ENCODE data around the gene PTPRA. TPM values are rescaled to one million over a fixed set of nuclear protein-coding genes. Genes with fewer than 3 reads are reported as not detected.

The PTPRA gene
- total RNA-seq, 1 experiment from 2014 or later, result 45.2 TPM

- H3K27me3 Mint-ChIP-seq (ENCODE audit: low read depth), result peaks cover 52% of the 10 kb centered on the region
Observed at GRCh38 chr20:2825761-2826160, 47.5 kb upstream of the PTPRA start.

More at GRCh38 chr20:2825761-2826160, 47.5 kb upstream of the PTPRA start:
- Histone ChIP-seq H2BK120ac (ENCODE audit: low read depth, low read length, poor library complexity, severe bottlenecking) (no peak overlapping the region), H2BK20ac (ENCODE audit: low read depth, low read length, poor library complexity, severe bottlenecking) (no peak overlapping the region), H4K8ac (replicated peaks; ENCODE audit: insufficient read length, low read depth, low read length) (no peak overlapping the region), H3K27ac (ENCODE audit: insufficient read length, low read depth, low read length) (no peak overlapping the region), H4K91ac (ENCODE audit: insufficient read length, low read depth, low read length) (no peak overlapping the region), H3K18ac (ENCODE audit: insufficient read length, low read depth, low read length) (no peak overlapping the region), H3T11ph (ENCODE audit: low read length) (no peak overlapping the region), H4K20me1 (ENCODE audit: control insufficient read depth, insufficient read depth, insufficient read length) (no peaks in the 10 kb centered on the region), H2BK15ac (ENCODE audit: low read depth, low read length) (no peak overlapping the region), H3K79me2 (ENCODE audit: insufficient read depth, low read length) (no peaks in the 10 kb centered on the region), H3K23me2 (ENCODE audit: insufficient read length, low read depth, low read length, poor library complexity, severe bottlenecking) (no peaks in the 10 kb centered on the region), H3K4me2 (ENCODE audit: insufficient read depth, insufficient read length, low read length) (no peak overlapping the region), H3K56ac (ENCODE audit: insufficient read length, low read depth, low read length) (no peak overlapping the region), H3K23ac (ENCODE audit: insufficient read length, low read depth, low read length) (no peak overlapping the region), H3K79me1 (ENCODE audit: insufficient read depth, low read depth, low read length, poor library complexity, severe bottlenecking) (no peaks in the 10 kb centered on the region), H4K5ac (ENCODE audit: insufficient read length, low read depth, low read length) (no peak overlapping the region), H3K4me1 (ENCODE audit: insufficient read depth, low read length) (no peaks in the 10 kb centered on the region), H3K4ac (ENCODE audit: low read depth, low read length) (no peak overlapping the region), H3K9me3 (ENCODE audit: control insufficient read depth, low read depth, low read length) (no peaks in the 10 kb centered on the region), H2BK5ac (ENCODE audit: insufficient read length, low read length) (no peak overlapping the region), H2AFZ (ENCODE audit: low read length) (no peak overlapping the region), H3K9ac (ENCODE audit: extremely low read depth, insufficient read length, low read length) (no peak overlapping the region), H2AK5ac (ENCODE audit: insufficient read length, low read length) (no peak overlapping the region), H3K27me3 (ENCODE audit: insufficient read depth, low read length) (peaks cover 9% of the 10 kb centered on the region; the same call in 1 of the 2 replicates), H2BK12ac (ENCODE audit: insufficient read length, low read depth, low read length) (no peak overlapping the region), H3K14ac (ENCODE audit: insufficient read depth, low read length) (no peak overlapping the region)
- H3K9me3 Mint-ChIP-seq, result 0 out of 5 replicates have a peak, but pooled peaks cover 0 to 2% of the 10 kb centered on the region in 2 experiments
- TF ChIP-seq, protein P1, sequence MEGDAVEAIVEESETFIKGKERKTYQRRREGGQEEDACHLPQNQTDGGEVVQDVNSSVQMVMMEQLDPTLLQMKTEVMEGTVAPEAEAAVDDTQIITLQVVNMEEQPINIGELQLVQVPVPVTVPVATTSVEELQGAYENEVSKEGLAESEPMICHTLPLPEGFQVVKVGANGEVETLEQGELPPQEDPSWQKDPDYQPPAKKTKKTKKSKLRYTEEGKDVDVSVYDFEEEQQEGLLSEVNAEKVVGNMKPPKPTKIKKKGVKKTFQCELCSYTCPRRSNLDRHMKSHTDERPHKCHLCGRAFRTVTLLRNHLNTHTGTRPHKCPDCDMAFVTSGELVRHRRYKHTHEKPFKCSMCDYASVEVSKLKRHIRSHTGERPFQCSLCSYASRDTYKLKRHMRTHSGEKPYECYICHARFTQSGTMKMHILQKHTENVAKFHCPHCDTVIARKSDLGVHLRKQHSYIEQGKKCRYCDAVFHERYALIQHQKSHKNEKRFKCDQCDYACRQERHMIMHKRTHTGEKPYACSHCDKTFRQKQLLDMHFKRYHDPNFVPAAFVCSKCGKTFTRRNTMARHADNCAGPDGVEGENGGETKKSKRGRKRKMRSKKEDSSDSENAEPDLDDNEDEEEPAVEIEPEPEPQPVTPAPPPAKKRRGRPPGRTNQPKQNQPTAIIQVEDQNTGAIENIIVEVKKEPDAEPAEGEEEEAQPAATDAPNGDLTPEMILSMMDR (conservative IDR thresholded peaks at IDR 0.05), result no peak
- H3K27ac Mint-ChIP-seq, result no peak overlapping the region
- no CpG with 5 or more reads among the region's 2 CpGs for WGBS (ENCODE audit: extremely low coverage, insufficient read length, low lambda C conversion rate)
- DNase-seq, result no peak
- no peak overlapping the region for H3K4me3 Mint-ChIP-seq
- H3K4me1 Mint-ChIP-seq, result peaks cover 9 to 12% of the 10 kb centered on the region in 2 experiments
- no peaks in the 10 kb centered on the region for H3K36me3 Mint-ChIP-seq (ENCODE audit: insufficient read depth in 1 of 3, low read depth in 3 of 3)
